ENCODE results near the gene DENND1A. TPM values are rescaled to one million over a fixed set of nuclear protein-coding genes. Genes with fewer than 3 reads are reported as not detected.

DENND1A gene
- total and polyA plus RNA-seq, 2 experiments from 2014 or later, result 13.1 to 14.5 TPM

DNA sequence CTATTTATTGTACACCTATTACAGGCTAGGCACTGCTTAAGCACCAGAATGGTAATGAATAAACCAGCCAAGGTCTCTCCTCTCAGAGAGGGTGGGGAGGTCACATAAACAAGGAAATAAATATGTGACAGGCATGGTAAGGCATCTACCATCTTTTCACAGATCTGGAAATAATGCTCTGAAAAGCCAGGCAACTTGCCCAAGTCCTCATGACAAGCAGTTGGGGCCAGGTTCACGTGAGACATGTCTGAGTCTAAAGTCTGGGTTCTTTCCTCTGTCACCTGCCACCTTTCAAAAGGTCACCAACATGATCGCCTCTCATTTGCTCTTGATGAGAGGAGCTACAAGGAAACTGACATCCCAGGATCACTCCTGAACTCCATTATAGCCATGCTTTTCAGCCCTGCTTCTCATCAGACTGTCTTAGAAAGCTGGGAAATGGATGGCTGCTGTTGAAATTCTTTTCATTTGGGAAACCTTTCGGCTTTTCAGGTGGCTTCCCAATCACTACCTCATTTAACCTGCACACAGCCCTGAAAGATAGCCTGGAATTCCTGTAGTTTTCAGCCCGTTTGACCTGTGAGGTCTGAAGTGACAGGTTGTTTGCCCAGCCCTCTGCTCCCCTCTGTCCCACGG lies 450.8 kb downstream of the DENND1A start:
- H3K9me3 ChIP-seq (ENCODE audit: low read depth), result no peaks in the 10 kb centered on the region
- DNase-seq (ENCODE audit: low read depth in 1 of 2, low spot score in 1 of 2), result peak in 1 of 2 donors; percentile 77
- no peak overlapping the region for H3K4me3 ChIP-seq
- no peaks in the 10 kb centered on the region for H3K27me3 ChIP-seq
- no peaks in the 10 kb centered on the region for H3K36me3 ChIP-seq
- peak overlapping the region; percentile 71 for H3K27ac ChIP-seq
- TF ChIP-seq, protein P1, sequence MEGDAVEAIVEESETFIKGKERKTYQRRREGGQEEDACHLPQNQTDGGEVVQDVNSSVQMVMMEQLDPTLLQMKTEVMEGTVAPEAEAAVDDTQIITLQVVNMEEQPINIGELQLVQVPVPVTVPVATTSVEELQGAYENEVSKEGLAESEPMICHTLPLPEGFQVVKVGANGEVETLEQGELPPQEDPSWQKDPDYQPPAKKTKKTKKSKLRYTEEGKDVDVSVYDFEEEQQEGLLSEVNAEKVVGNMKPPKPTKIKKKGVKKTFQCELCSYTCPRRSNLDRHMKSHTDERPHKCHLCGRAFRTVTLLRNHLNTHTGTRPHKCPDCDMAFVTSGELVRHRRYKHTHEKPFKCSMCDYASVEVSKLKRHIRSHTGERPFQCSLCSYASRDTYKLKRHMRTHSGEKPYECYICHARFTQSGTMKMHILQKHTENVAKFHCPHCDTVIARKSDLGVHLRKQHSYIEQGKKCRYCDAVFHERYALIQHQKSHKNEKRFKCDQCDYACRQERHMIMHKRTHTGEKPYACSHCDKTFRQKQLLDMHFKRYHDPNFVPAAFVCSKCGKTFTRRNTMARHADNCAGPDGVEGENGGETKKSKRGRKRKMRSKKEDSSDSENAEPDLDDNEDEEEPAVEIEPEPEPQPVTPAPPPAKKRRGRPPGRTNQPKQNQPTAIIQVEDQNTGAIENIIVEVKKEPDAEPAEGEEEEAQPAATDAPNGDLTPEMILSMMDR (IDR thresholded peaks at IDR 0.05; ENCODE audit: low read depth, low read length), result no peak
- H3K4me1 ChIP-seq (ENCODE audit: low read depth), result peaks cover 28% of the 10 kb centered on the region

DNA sequence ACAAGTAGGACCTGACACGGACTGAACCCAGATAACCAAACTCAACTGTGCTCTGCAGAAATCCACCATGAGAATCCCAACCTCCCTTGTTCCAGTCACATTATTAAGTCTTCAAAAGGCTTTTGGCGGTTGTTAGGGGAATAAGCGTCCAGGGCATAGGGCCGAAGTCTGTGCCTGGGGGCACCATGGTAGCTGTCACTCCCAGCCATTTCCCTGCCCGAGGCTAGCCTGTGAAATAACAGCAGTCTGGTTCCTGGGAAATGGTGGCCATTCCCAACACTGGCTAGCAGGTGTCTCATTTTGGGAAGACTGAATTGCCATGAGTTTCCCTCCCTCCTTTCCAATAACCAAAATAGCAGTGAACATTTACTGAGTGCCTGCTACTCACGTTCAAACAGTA lies 451.8 kb downstream of the DENND1A start:
- Histone ChIP-seq H3K27me3 (no peaks in the 10 kb centered on the region), H3K4me1 (ENCODE audit: low read depth) (peaks cover 34% of the 10 kb centered on the region), H3K27ac (peak overlapping the region; percentile 71), H3K9me3 (ENCODE audit: low read depth) (no peaks in the 10 kb centered on the region), H3K36me3 (no peaks in the 10 kb centered on the region), H3K4me3 (no peak overlapping the region)
- no peak for DNase-seq (ENCODE audit: low read depth in 1 of 2, low spot score in 1 of 2)
- TF ChIP-seq, protein P1 (IDR thresholded peaks at IDR 0.05; ENCODE audit: low read depth, low read length), result no peak

DNA sequence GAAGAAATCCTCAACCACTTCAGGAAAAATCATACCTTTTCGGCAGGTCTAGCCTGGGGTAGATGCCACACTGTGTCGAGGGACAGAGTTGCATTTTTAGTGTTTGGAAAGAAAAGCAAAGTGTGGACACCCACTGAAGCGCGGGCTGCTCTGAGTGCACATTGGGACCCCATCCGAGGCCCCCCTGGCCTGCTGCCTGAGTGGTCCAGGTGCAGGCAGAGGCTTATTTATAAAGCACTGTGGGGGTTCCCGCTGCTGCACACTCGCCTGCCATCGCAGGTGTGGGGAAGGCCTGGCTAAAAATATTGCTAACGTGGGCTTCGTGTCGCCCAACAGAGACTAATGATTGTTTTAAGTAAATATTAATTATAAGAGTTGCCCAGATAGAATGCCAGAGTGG lies 454.5 kb downstream of the DENND1A start:
- Histone ChIP-seq H3K4me1 (ENCODE audit: low read depth) (peaks cover 34% of the 10 kb centered on the region), H3K4me3 (no peak overlapping the region), H3K27me3 (no peaks in the 10 kb centered on the region), H3K36me3 (no peaks in the 10 kb centered on the region), H3K27ac (no peak overlapping the region), H3K9me3 (ENCODE audit: low read depth) (no peaks in the 10 kb centered on the region)
- no peak for DNase-seq (ENCODE audit: low read depth in 1 of 2, low spot score in 1 of 2)
- TF ChIP-seq, protein P1 (IDR thresholded peaks at IDR 0.05; ENCODE audit: low read depth, low read length), result no peak

DNA sequence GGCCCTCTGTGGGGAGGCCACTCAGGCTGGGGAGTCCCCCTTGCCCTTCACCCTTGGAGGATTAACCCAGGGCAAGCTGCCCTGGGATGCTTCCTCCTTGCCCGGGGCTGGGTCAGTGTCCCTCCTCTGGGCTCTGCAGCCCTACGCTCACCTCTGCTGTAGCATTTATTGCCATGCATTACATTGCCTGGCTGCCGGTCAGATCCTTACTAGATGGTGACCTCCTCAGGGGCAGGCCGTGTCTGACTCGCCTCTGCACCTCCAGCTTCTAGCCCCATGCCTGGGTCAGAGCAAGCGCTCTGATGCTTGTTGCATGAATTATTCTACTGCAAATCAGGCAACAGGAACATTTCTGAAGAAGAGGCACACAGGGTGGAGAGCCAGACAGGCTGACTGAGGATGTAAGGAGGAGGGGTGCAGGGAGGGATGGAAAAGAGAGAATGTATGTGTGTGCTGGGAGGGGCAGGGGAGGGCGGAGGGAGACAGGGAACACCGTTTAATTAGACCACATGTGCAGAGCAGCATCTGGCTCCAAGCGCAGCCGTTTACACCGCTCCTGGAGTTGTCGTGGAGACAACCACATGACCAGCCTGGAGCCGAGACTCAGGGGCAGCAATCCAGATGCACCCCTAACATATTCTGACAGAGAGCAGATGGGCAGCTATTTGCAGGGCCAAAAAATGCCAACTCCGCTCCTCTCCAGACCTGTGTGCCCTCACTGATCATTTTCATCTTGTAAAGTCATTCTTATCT lies 456.9 kb downstream of the DENND1A start:
- Histone ChIP-seq H3K4me1 (ENCODE audit: low read depth) (peaks cover 10% of the 10 kb centered on the region), H3K36me3 (no peaks in the 10 kb centered on the region), H3K4me3 (no peak overlapping the region), H3K27ac (peak overlapping the region; percentile 64), H3K9me3 (ENCODE audit: low read depth) (no peaks in the 10 kb centered on the region), H3K27me3 (no peaks in the 10 kb centered on the region)
- TF ChIP-seq, protein P1 (IDR thresholded peaks at IDR 0.05; ENCODE audit: low read depth, low read length), result no peak
- peak in 1 of 2 donors; percentile 30 for DNase-seq (ENCODE audit: low read depth in 1 of 2, low spot score in 1 of 2)

DNA sequence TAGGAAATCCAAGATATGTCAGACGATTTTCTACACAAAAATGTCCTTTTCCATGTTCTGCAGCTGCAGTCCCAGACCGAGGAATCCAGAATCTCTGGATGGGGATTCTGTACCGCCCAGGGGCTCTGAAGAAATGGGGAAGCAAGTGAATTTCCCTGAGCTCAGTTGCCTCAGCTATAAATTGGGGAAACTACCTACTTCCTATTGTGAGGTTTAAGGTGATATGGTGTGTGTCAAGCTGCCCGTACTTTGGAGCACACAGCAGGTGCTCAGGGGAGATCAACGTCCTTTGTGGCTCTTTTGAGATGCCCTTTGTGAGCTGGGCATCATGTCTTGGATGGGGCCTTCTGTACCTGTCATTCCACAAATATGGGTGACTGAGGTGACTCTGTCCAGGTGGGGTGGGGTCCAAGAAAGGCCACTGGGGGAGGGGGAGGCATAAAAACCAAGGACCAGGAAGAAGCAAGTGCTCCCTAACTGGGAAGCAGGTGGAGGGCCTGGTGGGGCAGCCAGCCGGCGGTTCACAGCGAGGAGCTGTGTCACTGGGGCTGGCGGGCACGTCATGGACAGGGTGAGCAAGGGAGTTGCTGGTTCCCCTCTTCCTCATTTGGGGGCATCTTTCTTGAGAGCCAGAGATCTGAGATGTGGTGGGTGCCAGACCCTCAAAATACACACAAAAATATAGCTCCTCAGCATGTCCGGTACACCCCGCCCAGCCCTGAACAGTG lies 457.9 kb downstream of the DENND1A start:
- no peaks in the 10 kb centered on the region for H3K9me3 ChIP-seq (ENCODE audit: low read depth)
- H3K4me1 ChIP-seq (ENCODE audit: low read depth), result peaks cover 10% of the 10 kb centered on the region
- no peak for DNase-seq (ENCODE audit: low read depth in 1 of 2, low spot score in 1 of 2)
- no peaks in the 10 kb centered on the region for H3K36me3 ChIP-seq
- TF ChIP-seq, protein P1 (IDR thresholded peaks at IDR 0.05; ENCODE audit: low read depth, low read length), result no peak
- H3K4me3 ChIP-seq, result no peak overlapping the region
- H3K27ac ChIP-seq, result no peak overlapping the region
- no peaks in the 10 kb centered on the region for H3K27me3 ChIP-seq
